ENCODE results near the gene NUCKS1.

Gene NUCKS1

GRCh38 chr1:205701420-205701819 is 48.6 kb downstream of the NUCKS1 start:
- H3K27ac ChIP-seq (ENCODE audit: low read depth, low read length) = no peak overlapping the region
- no peaks in the 10 kb centered on the region for H3K27me3 ChIP-seq (ENCODE audit: control insufficient read depth in 1 of 2, insufficient read depth in 2 of 2, low read length in 2 of 2)
- H3K4me1 ChIP-seq (ENCODE audit: control insufficient read depth in 1 of 2, insufficient read depth in 2 of 2, low read length in 2 of 2) = peaks cover 4 to 5% of the 10 kb centered on the region in 2 donors
- no peak overlapping the region for H3K4me3 ChIP-seq (ENCODE audit: low read depth in 1 of 2, low read length in 2 of 2)
- H3K9ac ChIP-seq (ENCODE audit: low read depth in 1 of 2, low read length in 2 of 2) = no peak overlapping the region
- no peaks in the 10 kb centered on the region for H3K9me3 ChIP-seq (ENCODE audit: control insufficient read depth in 1 of 2, low read length in 2 of 2)
- H3K36me3 ChIP-seq (ENCODE audit: control insufficient read depth in 1 of 2, insufficient read depth in 2 of 2, low read length in 2 of 2) = peaks cover 0 to 4% of the 10 kb centered on the region in 2 donors

GRCh38 chr1:205700865-205701401 is 49.0 kb downstream of the NUCKS1 start:
- H3K36me3 ChIP-seq (ENCODE audit: control insufficient read depth in 1 of 2, insufficient read depth in 2 of 2, low read length in 2 of 2) = peaks cover 0 to 4% of the 10 kb centered on the region in 2 donors
- no peak overlapping the region for H3K27ac ChIP-seq (ENCODE audit: low read depth, low read length)
- peaks cover 4 to 5% of the 10 kb centered on the region in 2 donors for H3K4me1 ChIP-seq (ENCODE audit: control insufficient read depth in 1 of 2, insufficient read depth in 2 of 2, low read length in 2 of 2)
- H3K9ac ChIP-seq (ENCODE audit: low read depth in 1 of 2, low read length in 2 of 2) = no peak overlapping the region
- no peak overlapping the region for H3K4me3 ChIP-seq (ENCODE audit: low read depth in 1 of 2, low read length in 2 of 2)
- no peaks in the 10 kb centered on the region for H3K9me3 ChIP-seq (ENCODE audit: control insufficient read depth in 1 of 2, low read length in 2 of 2)
- H3K27me3 ChIP-seq (ENCODE audit: control insufficient read depth in 1 of 2, insufficient read depth in 2 of 2, low read length in 2 of 2) = no peaks in the 10 kb centered on the region

- Histone ChIP-seq H3K27me3 (ENCODE audit: control insufficient read depth in 1 of 2, insufficient read depth in 2 of 2, low read length in 2 of 2) (no peaks in the 10 kb centered on the region), H3K27ac (ENCODE audit: low read depth, low read length) (no peak overlapping the region)
These were observed 50.6 kb downstream of the NUCKS1 start for GRCh38 chr1:205699416-205699815.

GRCh38 chr1:205698921-205699320 is 51.1 kb downstream of the NUCKS1 start:
- H3K36me3 ChIP-seq (ENCODE audit: control insufficient read depth in 1 of 2, insufficient read depth in 2 of 2, low read length in 2 of 2) = peaks cover 0 to 1% of the 10 kb centered on the region in 2 donors

More at GRCh38 chr1:205699416-205699815, 50.6 kb downstream of the NUCKS1 start:
- Histone ChIP-seq H3K4me3 (ENCODE audit: low read depth in 1 of 2, low read length in 2 of 2) (no peak overlapping the region), H3K4me1 (ENCODE audit: control insufficient read depth in 1 of 2, insufficient read depth in 2 of 2, low read length in 2 of 2) (peaks cover 4 to 5% of the 10 kb centered on the region in 2 donors), H3K9ac (ENCODE audit: low read depth in 1 of 2, low read length in 2 of 2) (no peak overlapping the region), H3K9me3 (ENCODE audit: control insufficient read depth in 1 of 2, low read length in 2 of 2) (no peaks in the 10 kb centered on the region), H3K36me3 (ENCODE audit: control insufficient read depth in 1 of 2, insufficient read depth in 2 of 2, low read length in 2 of 2) (peaks cover 0 to 4% of the 10 kb centered on the region in 2 donors)

GRCh38 chr1:205693421-205693991 is 56.5 kb downstream of the NUCKS1 start:
- H3K9ac ChIP-seq (ENCODE audit: low read depth in 1 of 2, low read length in 2 of 2) = no peak overlapping the region
- no peak overlapping the region for H3K27ac ChIP-seq (ENCODE audit: low read depth, low read length)
- no peaks in the 10 kb centered on the region for H3K36me3 ChIP-seq (ENCODE audit: control insufficient read depth in 1 of 2, insufficient read depth in 2 of 2, low read length in 2 of 2)
- no peak overlapping the region for H3K4me3 ChIP-seq (ENCODE audit: low read depth in 1 of 2, low read length in 2 of 2)
- no peaks in the 10 kb centered on the region for H3K27me3 ChIP-seq (ENCODE audit: control insufficient read depth in 1 of 2, insufficient read depth in 2 of 2, low read length in 2 of 2)
- H3K9me3 ChIP-seq (ENCODE audit: control insufficient read depth in 1 of 2, low read length in 2 of 2) = no peaks in the 10 kb centered on the region
- H3K4me1 ChIP-seq (ENCODE audit: control insufficient read depth in 1 of 2, insufficient read depth in 2 of 2, low read length in 2 of 2) = peaks cover 7 to 10% of the 10 kb centered on the region in 2 donors

More at GRCh38 chr1:205698921-205699320, 51.1 kb downstream of the NUCKS1 start:
- no peak overlapping the region for H3K27ac ChIP-seq (ENCODE audit: low read depth, low read length)
- no peak overlapping the region for H3K9ac ChIP-seq (ENCODE audit: low read depth in 1 of 2, low read length in 2 of 2)
- H3K4me3 ChIP-seq (ENCODE audit: low read depth in 1 of 2, low read length in 2 of 2) = no peak overlapping the region
- H3K9me3 ChIP-seq (ENCODE audit: control insufficient read depth in 1 of 2, low read length in 2 of 2) = no peaks in the 10 kb centered on the region
- peaks cover 4 to 5% of the 10 kb centered on the region in 2 donors for H3K4me1 ChIP-seq (ENCODE audit: control insufficient read depth in 1 of 2, insufficient read depth in 2 of 2, low read length in 2 of 2)
- H3K27me3 ChIP-seq (ENCODE audit: control insufficient read depth in 1 of 2, insufficient read depth in 2 of 2, low read length in 2 of 2) = no peaks in the 10 kb centered on the region

GRCh38 chr1:205692423-205692822 is 57.6 kb downstream of the NUCKS1 start:
- Histone ChIP-seq H3K27ac (ENCODE audit: low read depth, low read length) (no peak overlapping the region), H3K27me3 (ENCODE audit: control insufficient read depth in 1 of 2, insufficient read depth in 2 of 2, low read length in 2 of 2) (no peaks in the 10 kb centered on the region), H3K4me3 (ENCODE audit: low read depth in 1 of 2, low read length in 2 of 2) (no peak overlapping the region), H3K4me1 (ENCODE audit: control insufficient read depth in 1 of 2, insufficient read depth in 2 of 2, low read length in 2 of 2) (peaks cover 6 to 9% of the 10 kb centered on the region in 2 donors), H3K9me3 (ENCODE audit: control insufficient read depth in 1 of 2, low read length in 2 of 2) (no peaks in the 10 kb centered on the region), H3K36me3 (ENCODE audit: control insufficient read depth in 1 of 2, insufficient read depth in 2 of 2, low read length in 2 of 2) (no peaks in the 10 kb centered on the region), H3K9ac (ENCODE audit: low read depth in 1 of 2, low read length in 2 of 2) (no peak overlapping the region)

- Histone ChIP-seq H3K9me3 (ENCODE audit: control insufficient read depth in 1 of 2, low read length in 2 of 2) (no peaks in the 10 kb centered on the region), H3K4me1 (ENCODE audit: control insufficient read depth in 1 of 2, insufficient read depth in 2 of 2, low read length in 2 of 2) (peaks cover 3 to 5% of the 10 kb centered on the region in 2 donors), H3K27ac (ENCODE audit: low read depth, low read length) (no peak overlapping the region), H3K9ac (ENCODE audit: low read depth in 1 of 2, low read length in 2 of 2) (no peak overlapping the region), H3K4me3 (ENCODE audit: low read depth in 1 of 2, low read length in 2 of 2) (no peak overlapping the region), H3K36me3 (ENCODE audit: control insufficient read depth in 1 of 2, insufficient read depth in 2 of 2, low read length in 2 of 2) (no peaks in the 10 kb centered on the region), H3K27me3 (ENCODE audit: control insufficient read depth in 1 of 2, insufficient read depth in 2 of 2, low read length in 2 of 2) (no peaks in the 10 kb centered on the region)
These were observed 59.7 kb downstream of the NUCKS1 start for GRCh38 chr1:205690122-205690756.

- H3K27me3 ChIP-seq (ENCODE audit: control insufficient read depth in 1 of 2, insufficient read depth in 2 of 2, low read length in 2 of 2) = no peaks in the 10 kb centered on the region
- H3K27ac ChIP-seq (ENCODE audit: low read depth, low read length) = no peak overlapping the region
- no peak overlapping the region for H3K4me3 ChIP-seq (ENCODE audit: low read depth in 1 of 2, low read length in 2 of 2)
- no peaks in the 10 kb centered on the region for H3K9me3 ChIP-seq (ENCODE audit: control insufficient read depth in 1 of 2, low read length in 2 of 2)
- H3K4me1 ChIP-seq (ENCODE audit: control insufficient read depth in 1 of 2, insufficient read depth in 2 of 2, low read length in 2 of 2) = peaks cover 3 to 5% of the 10 kb centered on the region in 2 donors
- H3K9ac ChIP-seq (ENCODE audit: low read depth in 1 of 2, low read length in 2 of 2) = no peak overlapping the region
- no peaks in the 10 kb centered on the region for H3K36me3 ChIP-seq (ENCODE audit: control insufficient read depth in 1 of 2, insufficient read depth in 2 of 2, low read length in 2 of 2)
These were observed 60.5 kb downstream of the NUCKS1 start for GRCh38 chr1:205689479-205689878.

- Histone ChIP-seq H3K27ac (ENCODE audit: low read depth, low read length) (no peak overlapping the region), H3K4me3 (ENCODE audit: low read depth in 1 of 2, low read length in 2 of 2) (no peak overlapping the region), H3K9me3 (ENCODE audit: control insufficient read depth in 1 of 2, low read length in 2 of 2) (no peaks in the 10 kb centered on the region)
These were observed 61.6 kb downstream of the NUCKS1 start for GRCh38 chr1:205688171-205689080.

GRCh38 chr1:205687242-205687641 is 62.7 kb downstream of the NUCKS1 start:
- H3K36me3 ChIP-seq (ENCODE audit: control insufficient read depth in 1 of 2, insufficient read depth in 2 of 2, low read length in 2 of 2) = no peaks in the 10 kb centered on the region
- no peak overlapping the region for H3K4me3 ChIP-seq (ENCODE audit: low read depth in 1 of 2, low read length in 2 of 2)
- no peak overlapping the region for H3K27ac ChIP-seq (ENCODE audit: low read depth, low read length)
- no peaks in the 10 kb centered on the region for H3K9me3 ChIP-seq (ENCODE audit: control insufficient read depth in 1 of 2, low read length in 2 of 2)
- no peak overlapping the region for H3K9ac ChIP-seq (ENCODE audit: low read depth in 1 of 2, low read length in 2 of 2)
- H3K4me1 ChIP-seq (ENCODE audit: control insufficient read depth in 1 of 2, insufficient read depth in 2 of 2, low read length in 2 of 2) = peaks cover 3 to 5% of the 10 kb centered on the region in 2 donors
- H3K27me3 ChIP-seq (ENCODE audit: control insufficient read depth in 1 of 2, insufficient read depth in 2 of 2, low read length in 2 of 2) = no peaks in the 10 kb centered on the region

More at GRCh38 chr1:205688171-205689080, 61.6 kb downstream of the NUCKS1 start:
- no peak overlapping the region for H3K9ac ChIP-seq (ENCODE audit: low read depth in 1 of 2, low read length in 2 of 2)
- H3K36me3 ChIP-seq (ENCODE audit: control insufficient read depth in 1 of 2, insufficient read depth in 2 of 2, low read length in 2 of 2) = no peaks in the 10 kb centered on the region
- peaks cover 3 to 5% of the 10 kb centered on the region in 2 donors for H3K4me1 ChIP-seq (ENCODE audit: control insufficient read depth in 1 of 2, insufficient read depth in 2 of 2, low read length in 2 of 2)
- no peaks in the 10 kb centered on the region for H3K27me3 ChIP-seq (ENCODE audit: control insufficient read depth in 1 of 2, insufficient read depth in 2 of 2, low read length in 2 of 2)

Data from duodenal mucosa (tissue), 2 donors.